Retina (tissue), 1 donor: ENCODE data around the gene GNAS.

Experiments
- DNase-seq: peaks from one replicate; pipeline ENCODE4 v3.0.0-alpha.2; 2016

The GNAS gene

DNA sequence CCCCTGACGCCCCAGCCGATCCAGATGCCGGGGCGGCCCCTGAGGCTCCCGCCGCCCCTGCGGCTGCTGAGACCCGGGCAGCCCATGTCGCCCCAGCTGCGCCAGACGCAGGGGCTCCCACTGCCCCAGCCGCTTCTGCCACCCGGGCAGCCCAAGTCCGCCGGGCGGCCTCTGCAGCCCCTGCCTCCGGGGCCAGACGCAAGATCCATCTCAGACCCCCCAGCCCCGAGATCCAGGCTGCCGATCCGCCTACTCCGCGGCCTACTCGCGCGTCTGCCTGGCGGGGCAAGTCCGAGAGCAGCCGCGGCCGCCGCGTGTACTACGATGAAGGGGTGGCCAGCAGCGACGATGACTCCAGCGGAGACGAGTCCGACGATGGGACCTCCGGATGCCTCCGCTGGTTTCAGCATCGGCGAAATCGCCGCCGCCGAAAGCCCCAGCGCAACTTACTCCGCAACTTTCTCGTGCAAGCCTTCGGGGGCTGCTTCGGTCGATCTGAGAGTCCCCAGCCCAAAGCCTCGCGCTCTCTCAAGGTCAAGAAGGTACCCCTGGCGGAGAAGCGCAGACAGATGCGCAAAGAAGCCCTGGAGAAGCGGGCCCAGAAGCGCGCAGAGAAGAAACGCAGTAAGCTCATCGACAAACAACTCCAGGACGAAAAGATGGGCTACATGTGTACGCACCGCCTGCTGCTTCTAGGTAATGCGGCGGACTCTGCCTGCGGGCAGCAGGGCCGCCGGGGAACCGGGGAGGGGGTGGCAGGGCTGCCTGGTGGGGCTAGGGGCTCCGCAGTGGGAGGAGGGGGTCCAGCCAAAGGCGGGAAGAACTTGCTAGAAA is 2.3 kb downstream of the GNAS start:
- peak; percentile 59 for DNase-seq

GRCh38 chr20:58855506-58856389 is 3.2 kb downstream of the GNAS start:
- no peak for DNase-seq

DNA sequence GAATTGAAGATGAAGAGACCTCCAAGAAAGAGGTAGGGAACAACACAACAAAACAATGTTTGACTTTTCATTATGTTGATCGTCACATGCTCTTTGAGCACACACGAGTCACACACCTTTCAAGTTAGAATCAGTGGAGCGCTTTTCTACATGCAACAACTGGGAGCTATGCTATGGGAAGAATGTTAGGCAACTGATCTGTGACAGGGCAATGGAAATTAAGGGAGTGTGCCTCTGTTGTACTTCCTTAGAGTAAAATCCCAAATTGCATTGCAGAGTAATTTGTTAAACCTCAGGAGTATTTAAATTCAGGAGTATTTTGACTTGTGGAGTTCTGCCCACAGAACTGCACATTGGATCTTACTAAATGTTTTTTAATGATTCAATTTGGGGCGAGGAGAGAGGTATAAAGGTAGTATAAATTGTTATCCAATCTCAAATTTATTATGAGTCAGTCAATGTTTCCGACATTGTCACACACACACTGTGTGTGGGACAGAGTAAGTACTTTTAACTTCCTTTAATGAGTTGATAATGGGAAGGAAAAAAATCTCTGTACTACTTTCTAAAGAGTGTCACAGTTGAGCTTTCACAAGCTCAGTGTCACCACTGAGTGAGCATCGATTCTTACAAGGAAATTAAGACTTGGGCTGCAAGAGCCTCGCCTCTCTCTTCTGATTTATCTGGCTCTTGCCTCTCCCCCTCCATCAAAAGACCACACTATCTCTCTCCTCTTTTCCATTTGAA is 10.7 kb downstream of the GNAS start:
- no peak for DNase-seq

- DNase-seq, result no peak
Measured at GRCh38 chr20:58864346-58864745, 11.8 kb downstream of the GNAS start.

DNA sequence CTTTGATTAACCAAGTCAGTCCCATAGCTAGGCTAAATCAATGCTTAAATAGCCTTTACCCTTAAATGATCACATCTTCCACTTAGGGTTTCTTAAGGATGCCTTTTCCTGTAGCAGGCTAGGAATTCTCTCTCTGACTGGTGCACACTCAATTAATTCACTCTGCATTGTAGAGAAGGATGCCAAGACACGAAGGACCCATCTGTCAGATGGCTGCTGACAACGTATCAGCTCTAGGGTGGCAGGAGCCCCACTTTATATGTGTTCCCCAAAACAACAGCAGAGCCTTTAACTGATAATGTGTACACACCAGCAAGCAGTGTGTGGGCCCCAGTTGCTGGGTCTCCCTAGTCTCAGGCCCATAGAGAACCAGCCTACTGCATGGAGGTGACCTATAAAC is 13.3 kb downstream of the GNAS start:
- no peak for DNase-seq

DNA sequence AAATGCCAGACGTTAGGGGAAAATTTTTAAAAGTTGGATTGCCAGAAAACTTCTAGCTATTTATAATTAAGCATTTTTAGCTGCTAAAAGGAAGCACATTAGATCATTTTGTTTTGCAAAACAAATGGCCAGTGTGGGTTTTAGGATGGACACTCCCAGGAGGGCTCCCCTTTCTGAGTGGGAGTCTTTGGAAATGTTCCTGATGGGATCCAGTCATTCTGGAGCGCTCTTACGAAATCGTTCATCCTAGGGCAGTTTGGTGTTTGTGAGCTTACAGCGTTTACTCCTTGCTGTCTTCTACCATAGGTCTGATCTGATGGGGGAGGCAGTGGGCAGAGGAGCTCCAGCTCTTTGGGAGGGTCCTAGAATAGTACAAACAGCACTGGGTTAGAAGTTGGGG is 14.7 kb downstream of the GNAS start:
- DNase-seq, result no peak

- peak; percentile 69 for DNase-seq
Measured at GRCh38 chr20:58868795-58869194, 16.3 kb downstream of the GNAS start.

GRCh38 chr20:58869662-58870227 is 17.2 kb downstream of the GNAS start:
- DNase-seq, result no peak

DNA sequence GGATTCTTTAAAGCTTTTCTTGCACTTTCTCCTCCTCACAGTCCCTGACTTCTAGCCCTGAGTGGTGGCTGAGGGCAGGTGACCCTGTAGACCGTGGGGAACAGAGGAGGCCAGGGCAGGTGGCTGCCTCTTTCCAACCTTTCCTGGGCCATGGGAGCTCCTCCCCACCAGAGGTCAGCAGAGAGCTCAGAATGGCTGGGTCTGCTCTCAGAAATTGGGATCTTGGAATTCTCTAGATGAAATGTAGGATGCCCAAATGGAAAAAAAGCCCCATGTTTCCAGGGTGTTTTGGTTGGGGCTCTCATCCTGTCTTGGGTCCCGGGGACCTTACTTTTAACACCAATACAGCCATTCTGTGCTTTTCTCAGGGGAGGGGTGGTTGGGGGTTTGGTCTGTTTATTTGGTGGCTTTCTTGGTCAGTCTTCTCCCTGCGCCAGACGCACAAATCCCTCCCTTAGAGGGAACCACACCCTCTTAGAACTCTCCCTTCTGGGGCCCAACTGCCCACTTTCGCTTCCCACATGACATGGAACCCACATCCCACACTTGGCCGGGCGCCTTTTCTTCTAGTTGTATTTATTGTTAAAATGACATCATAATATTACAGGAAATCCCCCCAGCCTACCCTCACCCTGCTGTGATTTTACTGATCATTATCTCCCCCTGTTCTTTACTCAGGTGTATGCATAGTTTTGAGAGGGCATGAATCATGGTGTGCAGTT is 17.9 kb downstream of the GNAS start:
- peak; percentile 87 for DNase-seq

DNA sequence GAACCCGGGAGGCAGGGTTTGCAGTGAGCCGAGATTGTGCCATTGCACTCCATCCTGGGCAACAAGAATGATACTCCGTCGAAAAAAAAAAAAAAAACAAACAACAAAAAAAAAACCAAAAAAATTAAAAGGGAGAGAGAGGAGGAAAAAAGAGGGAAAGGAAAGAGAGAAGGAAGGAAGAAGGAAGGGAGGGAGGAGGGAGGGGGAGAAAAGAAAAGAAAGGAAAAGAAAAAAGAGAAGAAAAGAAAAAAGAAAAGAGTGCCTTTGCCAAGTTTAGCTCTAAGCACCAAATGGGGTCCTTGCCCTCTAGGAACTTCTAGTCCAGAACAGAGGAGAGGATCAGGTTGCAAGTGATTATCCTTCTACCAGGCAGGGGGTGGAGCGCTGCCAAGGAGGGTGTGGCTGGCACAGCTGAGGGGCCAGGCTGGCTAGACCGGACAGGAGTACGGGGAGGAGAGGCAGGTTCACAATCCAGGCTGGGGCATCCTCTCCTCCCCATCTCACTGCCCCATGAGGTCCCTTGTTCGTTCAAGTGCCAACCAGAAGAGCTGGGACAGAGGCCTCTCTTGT is 19.1 kb downstream of the GNAS start:
- no peak for DNase-seq

DNA sequence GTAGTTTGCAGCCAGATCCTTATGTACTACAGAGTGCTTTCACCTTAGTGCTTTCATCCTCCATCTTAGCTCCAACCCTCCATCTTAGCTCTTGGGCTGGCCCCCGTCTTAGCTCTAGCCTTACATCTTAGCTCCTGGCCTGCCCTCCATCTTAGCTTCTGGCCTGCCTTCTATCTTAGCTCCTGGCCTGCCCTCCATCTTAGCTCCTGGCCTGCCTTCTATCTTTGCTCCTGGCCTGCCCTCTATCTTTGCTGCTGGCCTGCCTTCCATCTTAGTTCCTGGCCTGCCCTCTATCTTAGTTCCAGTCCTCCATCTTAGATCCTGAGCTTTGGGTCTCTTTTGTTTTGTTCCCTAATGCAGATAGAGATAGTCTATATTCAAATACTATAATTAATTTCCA is 22.0 kb downstream of the GNAS start:
- no peak for DNase-seq

- DNase-seq, result no peak
Measured at GRCh38 chr20:58875111-58875510, 22.6 kb downstream of the GNAS start.

DNA sequence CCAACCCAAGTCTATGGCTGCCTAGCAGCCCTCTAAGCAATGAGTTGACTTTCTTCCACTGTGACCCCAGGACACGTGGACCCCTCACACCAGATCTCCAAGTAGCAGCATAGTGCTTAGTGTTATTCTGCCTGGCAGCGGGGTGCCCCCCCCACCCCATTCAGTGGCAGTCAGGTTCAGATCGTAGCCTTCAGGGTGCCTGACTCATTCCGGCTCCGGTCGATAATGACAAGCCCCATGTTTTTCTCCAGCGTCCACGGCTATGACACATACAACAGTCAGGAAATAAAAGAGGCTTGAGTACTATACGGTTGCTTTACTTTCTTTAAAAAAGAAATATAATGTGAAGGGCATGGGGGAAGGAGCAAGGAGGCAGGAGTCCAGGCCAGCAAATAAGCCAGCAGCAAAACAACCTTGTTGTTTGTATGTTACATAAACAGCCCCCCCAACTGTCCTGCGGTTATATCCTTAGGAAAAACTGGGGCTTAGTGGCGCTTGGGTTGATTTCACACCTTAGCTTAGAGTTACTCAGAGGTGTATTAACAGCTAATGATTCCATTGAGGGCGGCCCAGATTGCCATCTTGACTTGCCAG is 23.1 kb downstream of the GNAS start:
- no peak for DNase-seq

DNA sequence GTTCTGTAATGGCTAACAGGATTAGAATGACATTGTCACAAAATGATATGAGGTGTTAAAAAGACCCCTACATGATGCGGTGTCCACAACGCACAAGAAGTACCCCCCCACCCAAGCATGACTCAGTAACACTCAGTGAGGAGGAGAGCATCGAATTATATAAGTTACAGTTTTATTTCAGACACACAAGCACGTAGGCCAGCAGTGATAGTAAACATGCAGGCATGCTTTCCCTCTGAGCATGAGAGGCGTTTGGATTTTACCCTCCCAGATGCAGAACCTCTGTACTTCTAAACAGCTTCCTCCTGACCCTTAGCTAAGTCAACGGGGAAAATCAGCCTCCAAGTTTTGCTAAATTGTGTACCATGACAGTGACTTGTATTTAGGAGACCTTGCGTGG is 23.9 kb downstream of the GNAS start:
- DNase-seq, result no peak

GRCh38 chr20:58877050-58877975 is 24.8 kb downstream of the GNAS start:
- DNase-seq, result no peak

DNA sequence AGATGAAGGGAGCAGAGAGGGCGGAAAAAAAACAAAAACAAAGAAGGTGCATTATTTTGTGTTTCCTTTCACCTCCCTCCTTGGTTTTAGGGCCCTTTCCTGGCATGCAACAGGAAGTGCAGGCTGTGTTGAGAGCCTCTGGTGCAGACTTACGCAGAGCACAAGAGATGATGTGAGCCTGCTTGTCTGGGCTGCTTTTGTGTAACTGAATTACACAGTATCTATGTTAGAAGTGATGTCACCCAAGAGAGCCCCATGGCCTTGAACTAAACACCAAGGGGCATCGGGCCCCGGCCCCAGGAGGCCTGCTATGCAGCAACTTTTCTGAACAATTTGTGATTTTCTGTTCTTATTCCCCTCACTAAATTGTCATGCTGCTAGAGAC is 25.5 kb downstream of the GNAS start:
- no peak for DNase-seq

DNA sequence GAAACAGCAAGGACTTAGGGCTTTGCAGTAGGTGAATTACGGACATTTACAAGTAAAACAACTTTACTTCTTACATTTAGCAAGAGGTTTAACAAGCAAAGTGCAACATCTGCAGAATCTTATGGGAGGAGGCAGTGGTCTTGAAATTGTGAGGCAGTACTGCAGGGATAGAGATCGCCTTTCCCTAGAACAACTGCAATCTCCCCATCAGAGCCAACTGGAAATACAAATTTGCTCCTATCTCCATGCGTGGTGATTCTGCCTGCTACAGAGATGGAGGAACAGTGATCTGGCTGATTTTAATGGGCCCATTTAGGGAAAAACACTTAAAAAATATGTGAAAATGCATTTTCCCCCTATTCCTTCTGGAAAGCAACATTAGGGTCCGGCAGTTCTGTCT is 25.9 kb downstream of the GNAS start:
- DNase-seq, result no peak

- no peak for DNase-seq
Measured at GRCh38 chr20:58880441-58880840, 27.9 kb downstream of the GNAS start.

DNA sequence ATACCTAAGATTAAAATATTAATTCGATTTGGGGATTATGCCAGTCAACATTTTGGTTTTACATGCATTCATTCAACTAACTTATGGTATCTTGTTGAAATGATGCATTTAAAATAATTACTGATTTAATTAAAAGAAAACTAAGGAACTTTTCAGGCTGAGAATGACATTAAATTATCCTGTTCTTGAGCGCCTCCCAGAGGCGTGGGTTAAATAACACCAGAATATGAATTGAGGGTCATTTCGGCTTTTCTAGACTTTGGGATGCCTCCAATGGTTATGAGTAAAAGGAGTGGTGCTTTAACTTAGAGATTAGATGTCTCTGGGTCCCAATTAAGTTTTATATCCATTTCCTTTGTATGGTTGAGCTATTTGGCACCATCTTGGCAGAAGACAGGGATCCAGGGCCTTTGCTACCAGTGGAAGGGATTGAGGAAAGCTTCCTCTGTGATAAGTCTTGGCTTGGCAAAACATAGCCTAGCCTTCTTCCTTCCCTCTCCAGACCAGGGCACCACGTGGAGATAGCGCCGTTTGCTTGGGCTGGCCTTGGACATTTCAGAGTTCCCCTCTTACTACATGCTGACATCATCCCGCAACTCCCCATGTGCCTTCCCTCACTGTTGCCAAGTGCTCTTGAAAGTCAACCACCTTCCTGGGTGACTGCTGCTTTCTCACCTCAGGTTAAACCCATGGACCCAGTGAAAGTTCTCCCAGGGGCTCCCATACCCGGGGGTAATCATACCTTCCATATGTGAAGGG is 28.7 kb downstream of the GNAS start:
- no peak for DNase-seq

- no peak for DNase-seq
Measured at GRCh38 chr20:58882704-58883089, 30.2 kb downstream of the GNAS start.
